Myocyte (in vitro differentiated cells): ENCODE data around the gene ACSL3. TPM values are rescaled to one million over a fixed set of nuclear protein-coding genes. Genes with fewer than 3 reads are reported as not detected.
"Not testable (repeated sequence)": the region's sequence is repeated elsewhere in the genome, so short reads cannot be mapped to it uniquely, and the experiment has no call there.

ENCODE experiments used
- DNase-seq: peaks from one replicate; pipeline ENCODE4 v3.0.0-alpha.2; 2012; ENCODE audit warnings: low read depth
- total RNA-seq: library from RNA; depleted of rRNA; stranded (reverse); fragments of >200 nt; gene quantifications from 2 replicates; pipeline ENCODE4 v1.2.3, GENCODE V29; 2014

The ACSL3 gene
- total RNA-seq, 1 donor from 2014 or later: 499 TPM

DNA sequence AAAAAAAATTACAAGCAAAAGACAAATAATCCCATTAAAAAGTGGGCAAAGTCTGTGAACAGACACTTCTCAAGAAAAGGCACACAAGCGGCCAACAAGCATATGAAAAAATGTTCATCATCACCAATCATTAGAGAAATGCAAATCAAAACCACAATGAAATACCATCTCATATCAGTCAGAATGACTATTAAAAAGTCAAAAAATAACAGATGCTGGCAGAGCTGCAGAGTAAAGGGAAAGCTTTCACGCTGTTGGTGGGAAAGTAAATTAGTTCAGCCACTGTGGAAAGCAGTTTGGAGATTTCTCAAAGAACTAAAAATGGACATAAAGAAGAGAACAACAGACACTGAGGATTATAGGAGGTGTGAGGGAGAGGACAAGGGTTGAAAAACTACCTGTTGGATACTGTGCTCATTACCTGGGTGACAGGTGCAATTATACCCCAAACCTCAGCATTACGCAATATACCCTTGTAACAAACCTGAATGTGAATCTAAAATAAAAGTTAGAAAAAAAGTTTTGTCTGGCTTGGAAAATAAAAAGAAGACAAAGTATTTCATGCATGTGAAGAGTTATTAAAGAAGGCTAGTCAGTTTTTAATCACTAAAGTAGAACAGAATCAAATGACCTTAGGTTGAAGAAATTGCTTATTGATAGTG is 8.7 kb upstream of the ACSL3 start:
- no peak for DNase-seq

DNA sequence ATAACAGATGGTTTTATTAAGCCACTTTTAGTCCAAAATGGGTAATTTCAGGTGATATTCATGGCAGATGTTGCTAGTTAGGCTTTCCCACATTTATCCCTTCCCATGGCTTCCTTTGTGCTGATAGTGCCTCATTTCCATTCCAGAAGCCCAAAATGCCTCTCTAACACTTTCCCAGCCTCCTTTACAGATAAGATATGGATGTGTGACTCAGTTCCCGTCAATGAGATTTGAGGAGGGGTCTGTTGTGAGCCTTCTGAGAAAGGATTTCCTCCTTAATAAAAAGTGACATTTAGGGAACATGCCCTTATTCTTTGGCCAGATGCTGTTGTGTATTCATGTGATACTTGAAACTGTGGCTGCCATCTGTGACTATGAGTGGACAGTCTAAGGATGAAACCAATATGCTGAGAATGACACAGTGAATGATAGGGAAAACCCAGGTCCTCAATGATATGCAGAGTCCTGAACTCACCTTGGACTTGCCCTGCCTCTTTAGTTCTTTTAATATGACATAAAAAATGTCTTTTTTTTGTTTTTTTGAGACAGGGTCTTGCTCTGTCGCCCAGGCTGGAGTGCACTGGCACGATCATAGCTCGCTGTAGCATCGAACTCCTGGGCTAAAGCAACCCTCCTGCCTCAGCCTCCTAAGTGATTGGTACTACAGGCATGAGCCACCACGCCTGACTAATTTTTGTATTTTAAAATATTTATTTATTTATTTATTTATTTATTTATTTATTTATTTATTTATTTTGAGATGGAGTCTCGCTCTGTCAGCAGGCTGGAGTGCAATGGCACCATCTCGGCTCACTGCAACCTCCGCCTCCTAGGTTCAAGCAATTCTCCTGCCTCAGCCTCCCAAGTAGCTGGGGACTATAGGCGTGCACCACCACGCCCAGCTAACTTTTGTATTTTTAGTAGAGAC is 5.8 kb upstream of the ACSL3 start:
- no peak for DNase-seq

DNA sequence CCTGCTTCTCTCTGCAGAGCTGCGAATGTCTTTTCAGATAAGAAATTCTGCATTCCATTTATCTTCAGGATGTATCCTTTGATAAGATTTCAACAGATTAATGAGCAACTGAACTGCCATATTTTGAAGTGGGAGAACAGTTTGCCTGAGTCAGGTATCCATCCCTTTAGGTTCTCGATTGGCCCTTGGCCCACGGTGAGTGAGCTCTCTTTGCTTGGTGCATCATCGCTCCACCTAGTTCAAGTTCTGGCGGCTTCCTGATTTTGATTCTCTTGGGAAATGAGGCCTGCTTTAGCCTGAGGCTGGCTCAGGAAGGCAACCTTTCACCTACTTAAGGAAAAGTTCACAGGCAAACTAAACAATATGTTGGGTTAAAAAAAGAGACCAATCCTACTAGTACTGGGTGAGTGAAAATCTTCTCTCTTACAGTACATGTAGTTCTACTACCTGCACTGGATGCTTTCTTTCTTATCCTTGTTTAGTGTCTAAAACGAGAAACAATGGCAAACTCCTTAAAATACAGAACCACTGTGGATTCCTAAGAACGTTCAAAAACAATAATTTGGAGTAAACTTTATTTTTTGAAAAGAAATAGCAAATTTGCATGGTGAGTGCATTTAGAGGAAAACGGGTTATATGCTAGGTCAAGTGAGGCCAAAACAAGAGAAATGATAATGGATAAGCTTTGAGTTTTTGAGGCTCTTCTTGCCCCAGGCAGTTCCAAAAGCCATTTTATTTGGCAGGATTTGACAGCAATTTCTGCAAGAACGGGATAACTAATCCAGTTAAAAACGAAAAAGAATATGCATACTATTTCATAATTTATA is 837 bp upstream of the ACSL3 start:
- peak; percentile 55 for DNase-seq

DNA sequence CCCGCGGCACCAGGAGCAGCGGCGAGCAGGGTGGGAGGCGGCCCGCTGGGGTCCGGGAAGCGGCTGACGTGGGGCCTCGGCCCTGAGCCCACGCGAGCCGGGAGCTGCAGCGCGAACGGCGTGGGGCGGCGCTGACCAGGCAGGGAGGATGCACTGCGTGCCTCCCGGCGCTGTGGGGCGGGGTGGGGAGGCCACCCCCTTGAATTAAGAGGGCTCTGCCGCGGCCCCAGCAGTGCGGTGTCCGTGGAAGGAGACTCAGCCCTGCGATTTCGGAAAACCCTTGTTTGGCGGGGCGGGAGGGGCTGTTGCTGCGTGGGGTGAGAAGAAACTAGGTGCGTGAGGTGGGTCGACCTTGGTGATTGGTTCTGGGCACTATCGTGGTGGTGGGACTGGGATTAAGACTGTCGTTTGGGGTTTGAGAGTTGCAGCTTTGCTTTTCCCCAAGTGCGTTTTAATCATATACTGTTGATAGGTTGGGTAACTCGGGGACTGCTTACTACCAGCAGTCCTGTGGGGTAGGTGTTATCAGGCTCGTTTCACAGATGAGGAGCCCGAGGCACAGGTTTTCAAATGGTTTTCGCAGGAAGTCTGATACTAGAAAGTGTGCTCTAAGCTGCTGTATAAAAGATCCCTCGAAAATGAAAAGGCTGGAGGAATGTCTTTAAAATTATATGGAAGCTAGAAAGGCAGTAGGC is 722 bp downstream of the ACSL3 start:
- DNase-seq: peak; percentile 50

DNA sequence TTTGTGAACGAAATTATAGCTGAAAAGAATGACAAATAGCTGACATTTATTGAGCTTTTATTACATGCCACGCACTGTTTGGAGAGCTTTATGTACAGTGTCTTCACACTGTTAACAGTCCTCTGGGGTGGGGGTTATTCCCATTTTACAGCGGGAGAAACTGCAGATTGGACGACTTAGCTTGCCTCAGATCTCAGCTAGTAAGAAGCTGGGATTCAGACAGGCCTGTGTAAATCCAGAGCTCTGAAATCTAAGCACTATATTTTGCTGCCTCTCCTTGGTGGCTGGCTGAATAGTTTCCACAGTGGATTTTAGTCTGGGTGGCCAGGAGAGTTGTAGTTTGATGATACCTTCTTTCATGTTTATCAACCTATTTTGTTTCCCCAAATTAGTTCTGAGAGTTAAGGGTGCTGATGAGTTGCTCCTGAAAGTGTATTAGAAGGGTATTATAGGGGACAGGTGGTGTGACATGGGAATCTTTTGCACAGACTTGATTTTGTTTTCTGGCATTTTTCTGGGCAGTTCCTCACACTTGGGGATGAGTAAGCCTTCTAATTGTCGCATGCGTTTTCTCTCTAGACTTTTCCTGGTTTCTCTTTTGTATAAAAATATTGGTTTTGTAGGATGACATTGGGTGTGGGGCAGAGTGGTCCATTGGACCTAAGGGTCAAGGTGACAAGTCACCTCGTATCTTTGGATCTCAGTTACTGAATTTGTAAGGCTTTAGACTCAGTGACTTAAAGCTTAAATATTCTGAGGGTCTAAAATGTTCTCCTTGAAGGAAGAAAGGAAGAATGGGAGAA is 1.5 kb downstream of the ACSL3 start:
- DNase-seq: peak; percentile 64

DNA sequence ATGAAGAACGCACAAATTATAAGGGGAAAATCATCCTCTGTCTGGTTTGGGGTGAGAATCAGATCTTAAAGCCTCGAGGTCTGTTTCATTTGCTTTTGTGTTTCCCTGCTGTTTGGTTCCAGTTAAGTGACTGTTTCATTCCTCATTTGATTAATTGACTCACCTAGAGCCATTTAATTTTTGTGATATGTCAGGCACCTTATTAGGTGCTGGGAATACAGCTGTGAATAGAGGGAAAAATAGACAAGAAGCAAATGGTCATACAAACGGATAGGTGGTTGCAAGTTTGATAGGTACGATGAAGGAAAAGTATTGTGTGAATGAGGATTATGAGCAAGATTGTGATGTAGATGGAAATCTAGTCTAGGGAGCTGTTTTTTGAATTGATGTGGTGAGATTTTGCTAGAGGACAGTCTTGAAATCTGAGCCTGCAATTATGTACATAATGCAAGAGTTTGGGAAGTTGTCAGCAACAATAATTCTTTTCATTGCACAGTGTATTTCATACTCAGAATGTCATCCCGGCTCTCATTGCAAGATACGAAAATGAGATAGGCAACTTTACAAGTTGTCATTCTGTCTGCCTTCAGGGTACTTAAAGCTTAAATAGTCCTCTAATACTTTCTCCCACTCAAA is 2.2 kb downstream of the ACSL3 start:
- no peak for DNase-seq

DNA sequence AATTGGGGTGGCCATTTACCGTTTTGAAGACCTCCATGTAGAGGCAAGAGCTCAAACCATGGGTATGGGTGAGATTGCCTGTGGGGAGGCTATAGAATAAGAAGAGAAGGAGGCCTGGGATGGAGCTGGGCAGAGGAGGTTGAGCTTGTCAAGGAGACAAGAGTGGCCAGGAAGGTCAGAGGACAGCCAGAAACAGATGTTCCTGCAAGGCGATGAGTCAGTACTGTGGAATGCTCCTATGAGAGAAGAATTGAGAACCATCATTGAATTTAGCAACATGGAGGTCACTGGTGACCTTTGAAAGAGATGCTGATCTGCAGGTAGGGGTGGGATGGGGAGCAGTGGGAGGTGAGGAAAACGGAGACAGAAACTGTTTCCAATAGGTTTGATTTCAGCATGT is 3.5 kb downstream of the ACSL3 start:
- DNase-seq: peak; percentile 66

DNA sequence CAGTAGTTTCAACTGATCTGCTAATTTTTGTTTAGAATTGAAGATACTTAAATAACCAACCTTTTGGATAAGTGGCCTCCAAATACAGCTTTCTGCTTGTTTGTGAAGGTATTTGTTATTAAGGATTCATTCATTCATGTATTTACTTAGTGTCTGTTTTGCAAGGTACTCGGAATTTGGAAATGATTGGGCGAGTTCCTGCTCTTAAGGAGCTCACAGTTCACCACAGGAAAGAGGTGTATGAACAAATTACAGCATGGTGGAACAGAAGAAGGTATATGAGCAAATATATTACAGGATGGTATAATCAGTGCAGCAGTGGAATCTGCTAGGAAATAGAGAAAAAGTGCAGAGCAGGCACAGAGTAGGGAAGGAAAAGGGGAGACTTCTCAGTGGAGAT is 4.5 kb downstream of the ACSL3 start:
- DNase-seq: no peak

DNA sequence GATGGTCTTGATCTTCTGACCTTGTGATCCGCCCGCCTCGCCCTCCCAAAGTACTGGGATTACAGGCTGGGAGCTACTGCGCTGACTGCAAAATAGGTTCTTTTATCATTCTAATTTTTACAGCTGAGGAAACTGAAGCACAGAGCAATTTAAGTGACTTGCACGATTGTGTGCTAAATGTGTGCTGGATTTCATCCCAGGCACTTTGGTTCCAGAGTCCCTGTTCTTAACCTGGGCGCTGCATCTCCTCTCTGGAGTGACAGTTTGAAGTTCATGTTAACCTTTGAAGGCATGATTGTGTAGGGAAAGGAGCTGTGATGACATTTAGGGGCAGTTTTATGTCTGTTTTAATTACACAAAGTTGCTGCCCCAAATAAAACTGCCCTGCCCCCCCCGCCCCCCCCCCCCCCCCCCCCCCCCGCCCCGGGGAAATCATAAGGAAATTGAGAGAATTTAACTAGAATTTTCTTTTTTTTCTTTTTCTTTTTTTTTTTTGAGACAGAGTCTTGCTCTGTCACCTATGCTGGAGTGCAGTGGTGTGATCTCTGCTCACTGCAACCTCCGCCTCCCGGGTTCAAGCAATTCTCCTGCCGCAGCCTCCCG is 5.6 kb downstream of the ACSL3 start:
- no peak for DNase-seq

DNA sequence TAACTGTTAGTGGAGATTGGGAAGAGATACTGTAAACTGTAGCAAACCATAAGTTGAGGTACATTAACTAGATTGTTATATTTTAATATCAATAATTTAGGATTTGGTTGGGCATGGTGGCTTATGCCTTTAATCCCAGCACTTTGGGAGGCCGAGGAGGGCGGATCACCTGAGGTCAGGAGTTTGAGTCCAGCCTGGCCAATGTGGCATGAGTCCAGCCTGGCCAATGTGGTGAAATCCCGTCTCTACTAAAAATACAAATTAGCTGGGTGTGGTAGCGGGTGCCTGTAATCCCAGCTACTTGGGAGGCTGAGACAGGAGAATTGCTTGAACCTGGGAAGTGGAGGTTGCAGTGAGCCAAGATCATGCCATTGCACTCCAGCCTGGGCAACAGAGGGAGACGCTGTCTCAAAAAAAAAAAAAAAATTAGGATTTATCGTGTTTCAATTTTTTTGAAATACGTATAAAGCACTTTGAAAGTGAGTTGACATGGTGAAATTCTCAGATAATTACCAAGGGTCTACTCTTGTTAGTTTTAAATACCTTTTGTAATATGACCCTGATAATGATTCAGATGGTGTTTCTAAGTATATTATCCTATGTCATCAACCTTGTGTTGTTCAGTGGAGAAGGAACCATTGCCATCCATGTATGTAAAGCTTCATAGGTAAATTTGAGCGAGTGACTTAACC is 7.9 kb downstream of the ACSL3 start:
- not testable (repeated sequence) for DNase-seq

DNA sequence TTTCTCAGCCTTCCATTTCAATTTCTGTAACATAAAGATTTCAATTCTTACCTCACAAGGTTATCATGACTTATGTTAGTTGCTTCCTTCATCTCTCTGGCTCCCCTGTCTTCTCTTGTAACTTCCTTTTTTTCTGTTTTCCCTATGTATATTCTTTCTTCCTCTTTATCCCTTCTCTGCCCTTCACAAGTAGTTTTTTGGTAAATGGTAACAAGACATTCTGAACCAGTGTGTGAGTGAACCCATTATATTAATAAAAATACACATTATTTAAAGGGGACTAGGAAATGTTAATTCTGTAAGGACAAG is 8.4 kb downstream of the ACSL3 start:
- DNase-seq: no peak

DNA sequence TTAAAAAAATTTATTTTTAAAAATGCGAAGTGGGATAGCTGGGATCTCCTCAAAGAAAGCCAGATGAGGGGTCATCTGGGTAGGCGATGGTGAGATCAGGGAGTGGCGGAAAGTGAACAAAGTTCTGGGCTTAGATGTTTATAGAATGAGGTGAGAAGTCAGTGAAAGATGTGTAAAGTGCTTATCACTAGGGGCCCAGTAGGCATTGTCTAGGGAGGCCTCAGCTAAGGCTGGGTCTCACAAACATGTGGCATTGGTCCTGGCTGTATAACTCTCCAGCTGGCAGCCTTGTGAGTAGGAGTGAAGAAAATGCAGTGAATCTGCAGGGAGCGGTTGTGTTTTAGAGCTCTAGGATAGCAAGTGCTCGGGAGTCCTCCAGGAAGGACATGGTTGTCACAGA is 10.5 kb downstream of the ACSL3 start:
- DNase-seq: no peak

DNA sequence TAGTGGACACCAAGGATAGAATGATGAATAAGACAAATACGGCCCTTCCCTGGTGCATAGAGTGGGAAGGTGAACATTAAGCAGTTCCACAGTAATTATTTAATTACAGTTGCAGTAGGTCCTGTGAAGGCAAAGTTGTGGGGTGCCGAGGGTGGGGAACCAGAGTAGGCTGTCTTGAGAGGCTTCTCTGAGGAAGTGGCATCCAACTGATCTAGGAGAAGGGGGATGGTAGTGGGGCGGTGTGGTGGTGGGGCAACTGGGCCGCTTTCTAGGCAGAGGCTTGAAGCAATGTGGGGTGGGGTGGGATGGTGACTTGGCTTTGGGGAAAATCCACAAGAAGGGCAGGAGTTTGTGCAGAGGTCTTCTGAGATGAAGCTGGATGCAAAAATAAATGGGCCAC is 11.7 kb downstream of the ACSL3 start:
- no peak for DNase-seq

DNA sequence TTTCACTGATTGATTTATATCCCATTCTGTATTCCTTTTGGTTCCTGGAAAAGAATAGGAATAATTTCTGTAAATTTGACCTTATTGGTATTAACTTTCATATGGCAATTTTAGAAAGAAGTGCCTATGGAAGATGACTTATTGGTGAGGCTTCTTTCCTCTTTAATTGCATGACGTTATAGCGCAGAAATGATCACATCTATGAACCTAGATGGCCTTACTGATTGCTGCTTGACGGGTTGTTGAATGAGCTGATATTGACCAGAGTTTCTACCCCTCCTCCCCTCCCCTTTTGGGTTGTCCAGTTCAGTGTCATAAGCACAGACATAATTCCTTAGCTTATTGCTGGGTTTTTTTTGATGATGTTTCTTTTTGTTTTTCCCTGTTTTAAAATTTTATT is 14.6 kb downstream of the ACSL3 start:
- no peak for DNase-seq

DNA sequence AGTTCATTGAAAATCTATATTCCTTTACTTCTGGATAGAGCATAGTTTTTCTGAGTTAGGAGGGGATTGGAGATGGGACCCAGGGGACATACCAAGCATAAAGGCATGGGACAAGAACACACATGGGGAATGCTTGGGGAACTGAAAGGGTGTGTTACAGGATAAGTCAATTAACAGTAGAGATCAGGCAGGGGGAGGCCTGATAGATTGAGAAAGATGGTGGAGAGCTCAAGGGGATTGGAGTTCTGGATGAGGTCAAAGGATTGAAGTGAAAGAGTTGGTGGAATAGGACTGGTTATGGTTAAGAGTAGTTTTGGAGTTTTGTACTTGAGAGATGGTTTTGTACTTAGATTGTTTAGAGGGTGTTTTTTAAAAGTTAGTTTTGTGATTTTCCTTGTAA is 16.1 kb downstream of the ACSL3 start:
- no peak for DNase-seq

DNA sequence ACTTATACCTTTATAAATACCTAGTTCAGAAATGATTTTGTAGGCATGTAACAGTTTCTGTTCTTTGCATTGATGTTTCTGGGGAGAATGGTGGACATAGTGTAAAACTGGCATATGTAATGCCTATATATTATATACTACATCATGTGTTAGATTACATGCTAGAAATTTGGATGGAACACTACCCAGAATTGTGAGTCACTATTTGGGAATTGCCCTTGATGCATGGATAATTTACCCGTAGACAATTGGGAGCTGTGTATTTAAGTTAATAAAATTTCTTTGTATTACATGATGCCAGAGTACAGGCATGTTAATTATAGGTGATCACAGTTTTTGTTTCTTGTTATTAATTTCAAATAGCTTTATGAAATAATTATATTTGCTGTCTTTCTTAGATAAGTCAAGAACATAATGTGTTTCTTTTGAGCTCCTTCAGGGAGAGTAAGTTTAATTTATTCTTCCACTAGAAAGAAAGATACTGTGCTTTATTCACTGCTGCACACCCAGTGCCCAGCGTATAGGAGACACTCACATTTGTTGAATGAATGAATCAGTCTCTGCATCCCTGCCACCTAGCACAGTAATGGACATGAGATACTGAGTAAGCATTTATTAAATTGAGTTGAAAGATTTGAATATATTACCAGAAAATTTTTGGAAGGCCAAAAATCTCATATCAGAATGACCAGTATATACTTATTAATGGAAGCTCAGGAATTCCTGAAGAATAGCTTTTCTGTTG is 16.9 kb downstream of the ACSL3 start:
- DNase-seq: no peak

DNA sequence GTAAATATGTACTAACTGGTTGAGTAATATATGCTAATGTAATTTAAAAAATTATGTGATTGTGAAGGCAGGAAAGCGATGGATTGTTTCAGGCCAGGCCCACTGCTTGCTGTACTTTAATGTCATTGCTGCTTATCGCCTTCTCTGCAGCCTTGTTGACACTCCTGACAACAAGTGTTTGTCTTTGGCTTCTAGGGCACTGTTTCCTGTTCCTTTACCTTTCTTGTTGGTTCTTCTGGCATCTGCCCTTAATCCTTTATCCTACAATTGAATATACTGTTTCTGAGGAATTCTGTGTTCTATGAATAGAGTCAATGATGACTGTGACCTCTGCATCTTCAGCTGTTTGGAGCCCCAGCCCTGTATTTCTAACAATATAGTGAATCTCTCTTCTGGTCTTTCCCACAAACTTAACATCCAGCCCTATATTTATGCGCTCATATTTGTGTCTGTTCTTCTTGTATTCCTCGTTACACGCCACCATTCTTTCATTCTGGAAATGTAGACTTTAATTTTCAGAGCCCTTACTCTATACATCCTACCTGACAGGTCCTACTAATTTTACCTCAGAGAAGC is 17.6 kb downstream of the ACSL3 start:
- DNase-seq: no peak
